ENCODE data around the gene SIGLEC12. TPM values are rescaled to one million over a fixed set of nuclear protein-coding genes. Genes with fewer than 3 reads are reported as not detected.
"Not testable (repeated sequence)": the region's sequence is repeated elsewhere in the genome, so short reads cannot be mapped to it uniquely, and the experiment has no call there.

Gene SIGLEC12
- total RNA-seq, 1 donor from 2014 or later, result not detected

- Mint-ChIP-seq H3K9me3 (ENCODE audit: low read depth) (peaks cover 3% of the 10 kb centered on the region), H3K4me3 (ENCODE audit: unreplicated experiment) (no peak overlapping the region), H3K36me3 (ENCODE audit: low read depth) (no peaks in the 10 kb centered on the region), H3K27ac (ENCODE audit: unreplicated experiment) (no peak overlapping the region), H3K27me3 (ENCODE audit: low read depth) (peaks cover 12% of the 10 kb centered on the region), H3K4me1 (ENCODE audit: low read depth) (no peaks in the 10 kb centered on the region)
- TF ChIP-seq CTCF (IDR thresholded peaks at IDR 0.05), result no peak
- no peak for DNase-seq (ENCODE audit: low spot score)
Observed at GRCh38 chr19:51468545-51468920, 33.1 kb downstream of the SIGLEC12 start.

DNA sequence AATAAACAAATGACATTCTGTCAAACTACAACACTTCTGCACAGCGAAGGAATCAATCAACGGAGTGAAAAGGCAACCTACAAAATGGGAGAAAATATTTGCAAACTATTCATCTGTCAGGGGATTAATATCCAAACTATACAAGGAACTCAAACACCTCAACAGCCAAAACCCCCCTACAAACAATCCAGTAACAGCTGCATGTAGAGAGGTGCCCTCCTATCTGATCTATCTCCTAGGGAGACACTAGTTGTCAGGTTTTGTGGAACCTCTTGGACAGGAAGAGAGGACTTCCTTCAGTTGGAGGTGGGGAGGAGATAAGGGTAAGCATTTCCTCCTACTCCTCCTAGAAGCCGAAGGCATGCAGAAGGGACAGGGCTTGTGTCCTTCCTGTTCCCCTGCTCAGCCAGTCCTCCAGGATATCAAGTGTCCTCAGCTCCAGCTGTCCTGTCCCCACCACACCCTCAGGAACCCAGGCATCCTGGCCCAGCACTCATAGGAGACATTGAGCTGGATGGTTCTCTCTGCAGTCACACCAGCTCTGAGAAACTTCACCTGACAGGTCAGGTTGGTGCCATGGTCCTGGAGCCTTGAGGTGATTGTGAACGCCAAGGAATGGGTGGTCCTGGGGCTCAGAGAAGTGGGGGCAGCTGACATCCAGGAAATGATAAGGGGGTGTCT lies 33.6 kb downstream of the SIGLEC12 start:
- Mint-ChIP-seq H3K9me3 (ENCODE audit: low read depth) (peaks cover 3% of the 10 kb centered on the region), H3K4me1 (ENCODE audit: low read depth) (no peaks in the 10 kb centered on the region), H3K4me3 (ENCODE audit: unreplicated experiment) (no peak overlapping the region), H3K27me3 (ENCODE audit: low read depth) (peaks cover 13% of the 10 kb centered on the region), H3K27ac (ENCODE audit: unreplicated experiment) (no peak overlapping the region), H3K36me3 (ENCODE audit: low read depth) (no peaks in the 10 kb centered on the region)
- no peak for DNase-seq (ENCODE audit: low spot score)
- TF ChIP-seq CTCF (IDR thresholded peaks at IDR 0.05), result no peak

DNA sequence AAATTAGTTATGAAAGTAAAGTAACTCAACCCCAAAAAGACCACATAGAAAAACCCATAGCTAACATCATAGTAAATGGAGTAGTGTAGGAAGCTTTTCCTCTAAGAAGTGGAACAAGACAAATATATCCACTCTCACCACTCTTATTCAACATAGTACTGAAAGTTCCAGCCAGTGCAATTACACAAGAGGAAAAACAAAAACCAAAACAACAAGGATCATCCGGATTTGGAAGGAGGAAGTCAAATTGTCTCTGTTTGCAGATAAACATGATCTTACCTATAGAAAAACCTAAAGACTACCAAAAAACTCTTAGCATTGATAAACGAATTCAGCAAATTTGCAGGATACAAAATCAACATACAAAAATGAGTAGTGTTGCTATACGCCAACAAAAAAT lies 34.9 kb downstream of the SIGLEC12 start:
- peaks cover 9% of the 10 kb centered on the region for H3K27me3 Mint-ChIP-seq (ENCODE audit: low read depth)
- H3K36me3 Mint-ChIP-seq (ENCODE audit: low read depth), result no peaks in the 10 kb centered on the region
- no peak overlapping the region for H3K4me3 Mint-ChIP-seq (ENCODE audit: unreplicated experiment)
- H3K4me1 Mint-ChIP-seq (ENCODE audit: low read depth), result no peaks in the 10 kb centered on the region
- no peak overlapping the region for H3K27ac Mint-ChIP-seq (ENCODE audit: unreplicated experiment)
- no peak for DNase-seq (ENCODE audit: low spot score)
- no peak for TF ChIP-seq CTCF (IDR thresholded peaks at IDR 0.05)
- peaks cover 3% of the 10 kb centered on the region for H3K9me3 Mint-ChIP-seq (ENCODE audit: low read depth)

DNA sequence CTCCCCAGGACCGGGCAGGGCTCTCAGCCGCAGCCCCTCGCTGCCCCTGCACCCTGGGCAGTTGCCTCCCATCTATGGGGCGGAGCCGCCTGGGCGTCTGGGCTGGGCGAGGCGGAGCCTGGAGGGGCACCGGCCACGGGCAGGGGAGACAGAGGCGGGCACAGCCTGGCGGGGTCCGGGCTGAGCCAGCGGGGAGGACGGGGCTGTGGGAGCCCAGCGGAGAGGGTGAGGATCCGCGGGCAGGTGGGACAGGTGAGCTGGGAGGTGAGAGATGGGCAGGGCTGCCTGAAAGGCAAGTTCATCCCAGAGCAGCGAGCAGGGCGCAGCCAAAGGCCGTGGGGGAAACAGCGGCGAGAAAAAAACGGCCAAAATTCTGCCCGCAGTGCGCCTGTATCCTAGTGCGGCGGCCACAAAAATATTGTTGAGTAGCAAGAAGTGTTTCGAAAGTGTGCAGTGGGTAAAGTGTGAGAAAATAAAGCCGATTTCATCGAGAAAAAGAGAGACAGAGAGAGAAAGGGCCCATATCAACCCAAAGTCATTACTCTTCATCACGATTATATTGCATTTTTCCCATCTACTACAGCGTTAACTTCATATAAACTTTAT lies 37.5 kb downstream of the SIGLEC12 start:
- H3K36me3 Mint-ChIP-seq (ENCODE audit: low read depth); H3K27me3 Mint-ChIP-seq (ENCODE audit: low read depth); H3K4me3 Mint-ChIP-seq (ENCODE audit: unreplicated experiment); H3K27ac Mint-ChIP-seq (ENCODE audit: unreplicated experiment); H3K4me1 Mint-ChIP-seq (ENCODE audit: low read depth); H3K9me3 Mint-ChIP-seq (ENCODE audit: low read depth); DNase-seq (ENCODE audit: low spot score): not testable (repeated sequence)

GRCh38 chr19:51462681-51463080 lies 38.9 kb downstream of the SIGLEC12 start:
- no peak for DNase-seq (ENCODE audit: low spot score)
- Mint-ChIP-seq H3K27me3 (ENCODE audit: low read depth) (peaks cover 8% of the 10 kb centered on the region), H3K9me3 (ENCODE audit: low read depth) (peaks cover 3% of the 10 kb centered on the region), H3K4me1 (ENCODE audit: low read depth) (no peaks in the 10 kb centered on the region), H3K27ac (ENCODE audit: unreplicated experiment) (no peak overlapping the region), H3K36me3 (ENCODE audit: low read depth) (no peaks in the 10 kb centered on the region), H3K4me3 (ENCODE audit: unreplicated experiment) (no peak overlapping the region)
- no peak for TF ChIP-seq CTCF (IDR thresholded peaks at IDR 0.05)

DNA sequence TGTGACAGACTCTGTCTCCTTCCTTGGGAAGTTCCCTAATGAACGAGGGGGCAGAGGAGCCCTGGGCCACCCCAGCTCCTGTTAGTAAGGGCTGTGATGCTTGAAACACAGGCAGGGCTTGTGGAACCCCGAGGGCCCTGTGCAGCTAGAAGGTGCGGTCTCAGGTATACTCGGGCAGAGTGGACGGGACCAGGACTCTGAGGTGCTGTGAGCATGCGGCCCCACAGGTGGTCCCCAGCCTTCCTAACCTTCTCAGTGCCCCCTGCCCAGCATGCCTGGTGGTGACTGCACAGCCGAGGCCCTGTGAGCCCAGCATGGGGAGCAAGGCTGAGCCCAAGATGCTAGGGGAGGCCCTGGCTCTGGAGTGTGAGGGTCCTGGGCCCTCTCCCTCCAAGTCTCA lies 39.3 kb downstream of the SIGLEC12 start:
- no peak for DNase-seq (ENCODE audit: low spot score)
- H3K9me3 Mint-ChIP-seq (ENCODE audit: low read depth), result peaks cover 3% of the 10 kb centered on the region
- H3K4me1 Mint-ChIP-seq (ENCODE audit: low read depth), result no peaks in the 10 kb centered on the region
- H3K27me3 Mint-ChIP-seq (ENCODE audit: low read depth), result peaks cover 6% of the 10 kb centered on the region
- no peak overlapping the region for H3K4me3 Mint-ChIP-seq (ENCODE audit: unreplicated experiment)
- TF ChIP-seq CTCF (IDR thresholded peaks at IDR 0.05), result no peak
- no peak overlapping the region for H3K27ac Mint-ChIP-seq (ENCODE audit: unreplicated experiment)
- no peaks in the 10 kb centered on the region for H3K36me3 Mint-ChIP-seq (ENCODE audit: low read depth)

All from chondrocyte (in vitro differentiated cells).